ENCODE results near the gene SPRR2A. TPM values are rescaled to one million over a fixed set of nuclear protein-coding genes. Genes with fewer than 3 reads are reported as not detected.

The SPRR2A gene
- total and polyA plus RNA-seq, 2 of the 8 experiments (the other 6 are each of a cell fraction or from before 2014, with no cell fraction given): not detected

GRCh38 chr1:153032073-153032472 lies 25.2 kb downstream of the SPRR2A start (continued):
- TF ChIP-seq BRCA1 (IDR thresholded peaks at IDR 0.05; ENCODE audit: low read depth, low read length) (no peak), SIRT6 (IDR thresholded peaks at IDR 0.05; ENCODE audit: low read length) (no peak), SP1 (IDR thresholded peaks at IDR 0.05; ENCODE audit: low read depth, low read length) (no peak), EP300 (IDR thresholded peaks at IDR 0.05; ENCODE audit: borderline replicate concordance in 1 of 2, low read depth in 2 of 2, low read length in 2 of 2) (no peak), NANOG (IDR thresholded peaks at IDR 0.05; ENCODE audit: insufficient read depth, low read depth, low read length, poor library complexity, severe bottlenecking) (no peak)

Measured in H1 (cell line).